ENCODE measurements around the gene RRBP1. TPM values are rescaled to one million over a fixed set of nuclear protein-coding genes. Genes with fewer than 3 reads are reported as not detected.
A peak's percentile ranks its signal among the peaks of the same experiment; 100 is the strongest.

RRBP1 gene
- total RNA-seq, 1 donor, result 122 TPM

- peak; percentile 97 for DNase-seq (ENCODE audit: insufficient read length, low spot score, missing footprints)
- no peaks in the 10 kb centered on the region for H3K9me3 ChIP-seq (ENCODE audit: low read depth, low read length)
- no peaks in the 10 kb centered on the region for H3K27me3 ChIP-seq (ENCODE audit: insufficient read depth, low read length)
- H3K27ac ChIP-seq (ENCODE audit: low read depth, low read length), result peak within 1 kb of the TSS; percentile 95
- peaks cover 41% of the 10 kb centered on the region for H3K4me1 ChIP-seq (ENCODE audit: insufficient read depth, low read length)
- peak within 1 kb of the TSS; percentile 91 for H3K4me3 ChIP-seq (ENCODE audit: insufficient read depth, low read length)
- peaks cover 42% of the 10 kb centered on the region for H4K20me1 ChIP-seq (ENCODE audit: insufficient read depth, low read length)
- peak within 1 kb of the TSS; percentile 90 for H3K4me2 ChIP-seq (ENCODE audit: insufficient read depth, low read length)
- H3K79me2 ChIP-seq (ENCODE audit: insufficient read depth, low read length), result peaks cover 54% of the 10 kb centered on the region
- no peak within 1 kb of the TSS for H2AFZ ChIP-seq (ENCODE audit: low read length)
- no peak for TF ChIP-seq CTCF (IDR thresholded peaks at IDR 0.05; ENCODE audit: extremely low read depth, low read depth, low read length)
- H3K36me3 ChIP-seq (ENCODE audit: insufficient read depth, low read length), result peaks cover 8% of the 10 kb centered on the region
Measured at GRCh38 chr20:17569616-17570346, 112.3 kb downstream of the RRBP1 start, which contains the start of gene DSTN. TSS of gene DSTN (plus strand) at chr20:17570075. CDS start at chr20:17570209, 134 bp downstream.

- Histone ChIP-seq H3K27me3 (ENCODE audit: insufficient read depth, low read length) (no peaks in the 10 kb centered on the region), H2AFZ (ENCODE audit: low read length) (no peak overlapping the region), H3K4me2 (ENCODE audit: insufficient read depth, low read length) (peak overlapping the region; percentile 68), H3K4me3 (ENCODE audit: insufficient read depth, low read length) (peak overlapping the region; percentile 91), H3K27ac (ENCODE audit: low read depth, low read length) (peak overlapping the region; percentile 95), H3K36me3 (ENCODE audit: insufficient read depth, low read length) (peaks cover 8% of the 10 kb centered on the region), H4K20me1 (ENCODE audit: insufficient read depth, low read length) (peaks cover 36% of the 10 kb centered on the region), H3K79me2 (ENCODE audit: insufficient read depth, low read length) (peaks cover 47% of the 10 kb centered on the region), H3K9me3 (ENCODE audit: low read depth, low read length) (no peaks in the 10 kb centered on the region), H3K4me1 (ENCODE audit: insufficient read depth, low read length) (peaks cover 42% of the 10 kb centered on the region)
- peak; percentile 95 for DNase-seq (ENCODE audit: insufficient read length, low spot score, missing footprints)
- TF ChIP-seq CTCF (IDR thresholded peaks at IDR 0.05; ENCODE audit: extremely low read depth, low read depth, low read length), result no peak
Measured at GRCh38 chr20:17568972-17569521, 113.0 kb downstream of the RRBP1 start.

GRCh38 chr20:17568045-17568788 is 113.8 kb downstream of the RRBP1 start:
- no peaks in the 10 kb centered on the region for H3K9me3 ChIP-seq (ENCODE audit: low read depth, low read length)
- peak overlapping the region; percentile 91 for H3K4me3 ChIP-seq (ENCODE audit: insufficient read depth, low read length)
- TF ChIP-seq CTCF (IDR thresholded peaks at IDR 0.05; ENCODE audit: extremely low read depth, low read depth, low read length), result no peak
- H4K20me1 ChIP-seq (ENCODE audit: insufficient read depth, low read length), result peaks cover 28% of the 10 kb centered on the region
- H2AFZ ChIP-seq (ENCODE audit: low read length), result no peak overlapping the region
- H3K36me3 ChIP-seq (ENCODE audit: insufficient read depth, low read length), result peaks cover 1% of the 10 kb centered on the region
- DNase-seq (ENCODE audit: insufficient read length, low spot score, missing footprints), result no peak
- H3K27me3 ChIP-seq (ENCODE audit: insufficient read depth, low read length), result no peaks in the 10 kb centered on the region
- peak overlapping the region; percentile 68 for H3K4me2 ChIP-seq (ENCODE audit: insufficient read depth, low read length)
- H3K4me1 ChIP-seq (ENCODE audit: insufficient read depth, low read length), result peaks cover 39% of the 10 kb centered on the region
- peak overlapping the region; percentile 95 for H3K27ac ChIP-seq (ENCODE audit: low read depth, low read length)
- peaks cover 38% of the 10 kb centered on the region for H3K79me2 ChIP-seq (ENCODE audit: insufficient read depth, low read length)

- H3K79me2 ChIP-seq (ENCODE audit: insufficient read depth, low read length), result peaks cover 20% of the 10 kb centered on the region
- H3K9me3 ChIP-seq (ENCODE audit: low read depth, low read length), result no peaks in the 10 kb centered on the region
- no peak for TF ChIP-seq CTCF (IDR thresholded peaks at IDR 0.05; ENCODE audit: extremely low read depth, low read depth, low read length)
- H3K4me2 ChIP-seq (ENCODE audit: insufficient read depth, low read length), result no peak overlapping the region
- H3K4me1 ChIP-seq (ENCODE audit: insufficient read depth, low read length), result peaks cover 33% of the 10 kb centered on the region
- no peaks in the 10 kb centered on the region for H3K27me3 ChIP-seq (ENCODE audit: insufficient read depth, low read length)
- H3K27ac ChIP-seq (ENCODE audit: low read depth, low read length), result no peak overlapping the region
- peaks cover 9% of the 10 kb centered on the region for H4K20me1 ChIP-seq (ENCODE audit: insufficient read depth, low read length)
- H3K4me3 ChIP-seq (ENCODE audit: insufficient read depth, low read length), result no peak overlapping the region
- H2AFZ ChIP-seq (ENCODE audit: low read length), result no peak overlapping the region
- DNase-seq (ENCODE audit: insufficient read length, low spot score, missing footprints), result no peak
- H3K36me3 ChIP-seq (ENCODE audit: insufficient read depth, low read length), result no peaks in the 10 kb centered on the region
Measured at GRCh38 chr20:17566345-17566744, 115.7 kb downstream of the RRBP1 start.
